Omental fat pad (tissue), 4 donors: ENCODE data around the gene TMEM132C. TPM values are rescaled to one million over a fixed set of nuclear protein-coding genes. Genes with fewer than 3 reads are reported as not detected.

ENCODE experiments used
- ATAC-seq: fragments of 150-250 bp; one replicate; pipeline ENCODE4 v1.9.1; 2016; ENCODE audit warnings: mild to moderate bottlenecking, moderate library complexity; ENCODE audit not compliant: low FRiP score
- DNase-seq: peaks from one replicate; pipeline ENCODE4 v3.0.0-alpha.2; 2019; ENCODE audit warnings: low spot score
- total RNA-seq, 4 donors: library from RNA; depleted of rRNA; stranded (reverse); fragments of >200 nt; gene quantifications; one replicate each; pipeline ENCODE4 v1.1.0, GENCODE V29; 2016
- TF ChIP-seq, protein P1 (sequence below), 3 donors: fragments of 450-650 bp; IDR thresholded peaks; one replicate each; pipeline ENCODE4 v1.5.1; 2016 to 2017; ENCODE audit warnings: antibody characterized with exemption in 3 of 3, mild to moderate bottlenecking in 3 of 3, moderate library complexity in 2 of 3

Gene TMEM132C
- total RNA-seq, 4 donors from 2014 or later, result 15.6 to 109 (median 44.9) TPM

DNA sequence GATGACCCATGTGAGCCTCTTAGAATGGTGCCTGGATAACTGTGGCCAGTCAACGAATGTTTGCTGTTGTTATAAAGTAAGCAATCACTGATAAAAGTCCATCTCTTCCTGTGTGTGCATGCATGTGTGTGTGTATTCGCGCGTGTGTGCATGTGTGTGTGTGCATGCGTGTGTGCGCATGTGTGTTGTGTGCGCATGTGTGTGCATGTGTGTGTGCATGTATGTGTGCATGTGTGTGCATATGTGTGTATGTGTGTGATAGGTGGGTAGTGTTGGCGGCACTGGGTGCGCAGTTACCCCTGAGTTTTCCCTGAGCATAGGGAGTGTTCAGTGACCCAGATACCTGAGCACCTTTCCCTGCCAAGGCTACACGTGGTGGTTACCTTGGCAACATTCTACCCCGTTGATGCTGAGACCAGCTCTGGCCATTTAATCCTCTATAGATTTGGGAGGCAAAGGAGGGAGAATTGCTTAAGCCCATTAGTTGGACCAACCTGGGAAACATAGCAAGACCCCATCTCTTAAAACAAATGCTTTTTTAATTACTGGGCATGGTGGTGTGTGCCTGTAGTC lies 419.0 kb downstream of the TMEM132C start:
- DNase-seq, result no peak
- ATAC-seq, result no peak
- TF ChIP-seq, protein P1, sequence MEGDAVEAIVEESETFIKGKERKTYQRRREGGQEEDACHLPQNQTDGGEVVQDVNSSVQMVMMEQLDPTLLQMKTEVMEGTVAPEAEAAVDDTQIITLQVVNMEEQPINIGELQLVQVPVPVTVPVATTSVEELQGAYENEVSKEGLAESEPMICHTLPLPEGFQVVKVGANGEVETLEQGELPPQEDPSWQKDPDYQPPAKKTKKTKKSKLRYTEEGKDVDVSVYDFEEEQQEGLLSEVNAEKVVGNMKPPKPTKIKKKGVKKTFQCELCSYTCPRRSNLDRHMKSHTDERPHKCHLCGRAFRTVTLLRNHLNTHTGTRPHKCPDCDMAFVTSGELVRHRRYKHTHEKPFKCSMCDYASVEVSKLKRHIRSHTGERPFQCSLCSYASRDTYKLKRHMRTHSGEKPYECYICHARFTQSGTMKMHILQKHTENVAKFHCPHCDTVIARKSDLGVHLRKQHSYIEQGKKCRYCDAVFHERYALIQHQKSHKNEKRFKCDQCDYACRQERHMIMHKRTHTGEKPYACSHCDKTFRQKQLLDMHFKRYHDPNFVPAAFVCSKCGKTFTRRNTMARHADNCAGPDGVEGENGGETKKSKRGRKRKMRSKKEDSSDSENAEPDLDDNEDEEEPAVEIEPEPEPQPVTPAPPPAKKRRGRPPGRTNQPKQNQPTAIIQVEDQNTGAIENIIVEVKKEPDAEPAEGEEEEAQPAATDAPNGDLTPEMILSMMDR (IDR thresholded peaks at IDR 0.05), result no peak

DNA sequence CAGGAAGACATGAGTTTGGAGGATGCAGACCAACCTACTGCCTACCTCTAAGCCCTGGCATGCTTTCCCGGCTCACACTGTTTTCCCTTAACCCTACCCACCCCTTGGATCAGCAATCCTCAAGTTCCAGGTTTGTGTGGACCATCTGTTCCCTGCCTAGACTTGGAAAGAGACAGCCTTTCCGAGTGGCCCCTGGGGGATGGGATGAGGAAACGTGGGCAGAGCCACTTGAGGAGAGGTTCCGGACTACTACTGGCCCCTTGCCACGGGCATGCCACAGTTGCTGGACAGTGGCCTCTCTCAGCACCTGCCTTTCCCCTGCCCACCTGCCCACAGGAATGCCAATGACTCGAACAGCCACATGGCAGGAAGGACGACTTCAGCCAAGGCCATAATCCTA lies 420.9 kb downstream of the TMEM132C start:
- DNase-seq, result no peak
- no peak for ATAC-seq
- TF ChIP-seq, protein P1 (IDR thresholded peaks at IDR 0.05), result no peak

DNA sequence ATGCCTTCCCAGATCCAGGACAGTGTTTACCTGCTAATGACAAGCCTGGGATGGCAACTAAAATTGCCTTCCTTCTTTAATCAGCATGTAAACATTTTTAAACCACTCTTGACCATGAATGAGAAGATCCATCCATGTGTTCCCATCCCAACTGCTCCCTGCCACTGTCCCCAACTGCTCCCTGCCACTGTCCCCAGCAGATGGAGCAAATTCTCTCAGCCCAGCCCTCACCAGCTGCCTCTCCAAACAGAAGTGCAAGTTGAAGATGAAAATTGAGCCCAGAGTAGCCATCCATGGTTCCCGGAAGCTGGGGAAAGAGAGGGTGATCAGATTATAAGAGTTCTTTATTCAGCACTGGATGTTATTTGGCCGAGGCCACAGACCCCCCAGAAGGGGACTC lies 423.7 kb downstream of the TMEM132C start:
- no peak for DNase-seq
- TF ChIP-seq, protein P1 (IDR thresholded peaks at IDR 0.05), result no peak
- ATAC-seq, result no peak

DNA sequence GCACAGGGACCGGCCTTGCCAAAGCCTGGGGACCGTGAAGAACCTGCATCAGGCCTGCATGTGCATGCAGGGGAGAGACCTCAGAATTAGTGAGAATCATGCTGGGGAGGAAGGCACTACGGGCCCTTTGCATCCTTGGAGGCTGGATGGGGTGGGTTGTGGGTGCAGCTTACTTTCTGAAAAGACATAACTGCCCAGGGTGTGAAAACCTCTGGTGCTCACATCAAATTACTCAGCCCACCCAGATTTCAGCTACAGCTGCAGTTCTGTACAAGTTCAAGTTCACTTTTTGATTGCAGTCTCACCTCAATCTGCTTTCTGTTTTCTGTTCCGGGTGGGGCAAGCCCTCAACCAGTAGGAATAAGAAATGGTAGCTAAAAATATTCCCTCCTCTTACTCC lies 426.1 kb downstream of the TMEM132C start:
- ATAC-seq (no peak), DNase-seq (no peak)
- TF ChIP-seq, protein P1 (IDR thresholded peaks at IDR 0.05), result no peak

DNA sequence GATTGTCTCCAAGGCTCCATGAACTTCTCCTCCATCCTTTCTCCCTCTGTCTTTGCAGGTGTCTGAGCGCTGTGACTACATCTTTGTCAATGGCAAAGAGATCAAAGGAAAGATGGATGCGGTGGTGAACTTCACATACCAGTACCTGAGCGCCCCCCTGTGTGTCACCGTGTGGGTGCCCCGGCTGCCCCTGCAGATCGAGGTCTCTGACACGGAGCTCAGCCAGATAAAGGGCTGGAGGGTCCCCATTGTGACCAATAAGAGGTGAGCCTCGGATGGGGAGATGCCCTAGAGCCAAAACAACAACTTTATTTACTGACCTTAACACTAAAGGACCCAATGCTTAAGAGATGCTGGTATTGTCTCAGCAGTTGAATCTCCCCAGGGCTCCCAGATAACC lies 426.8 kb downstream of the TMEM132C start:
- TF ChIP-seq, protein P1 (IDR thresholded peaks at IDR 0.05), result no peak
- ATAC-seq (no peak), DNase-seq (no peak)

DNA sequence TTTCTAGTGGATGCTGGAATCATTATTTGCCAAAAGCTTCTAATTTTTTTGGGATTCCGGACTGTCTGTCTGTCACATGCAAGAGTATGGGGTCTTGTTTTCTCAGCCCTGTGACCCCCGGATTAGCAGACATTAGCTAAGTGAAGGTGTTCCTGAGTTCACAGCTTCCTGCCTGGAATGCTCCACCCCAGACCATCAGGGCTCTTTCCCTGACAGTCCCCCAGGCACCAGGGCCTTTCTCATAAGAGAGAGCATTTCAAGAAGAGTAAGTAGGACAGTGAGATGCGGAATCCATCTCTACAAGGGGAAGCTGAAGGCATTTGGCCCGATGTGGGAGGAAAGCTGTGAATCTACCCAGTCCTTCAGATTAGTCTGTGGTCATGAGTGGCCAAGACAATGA lies 427.5 kb downstream of the TMEM132C start:
- no peak for DNase-seq
- TF ChIP-seq, protein P1 (IDR thresholded peaks at IDR 0.05), result no peak
- ATAC-seq, result no peak

DNA sequence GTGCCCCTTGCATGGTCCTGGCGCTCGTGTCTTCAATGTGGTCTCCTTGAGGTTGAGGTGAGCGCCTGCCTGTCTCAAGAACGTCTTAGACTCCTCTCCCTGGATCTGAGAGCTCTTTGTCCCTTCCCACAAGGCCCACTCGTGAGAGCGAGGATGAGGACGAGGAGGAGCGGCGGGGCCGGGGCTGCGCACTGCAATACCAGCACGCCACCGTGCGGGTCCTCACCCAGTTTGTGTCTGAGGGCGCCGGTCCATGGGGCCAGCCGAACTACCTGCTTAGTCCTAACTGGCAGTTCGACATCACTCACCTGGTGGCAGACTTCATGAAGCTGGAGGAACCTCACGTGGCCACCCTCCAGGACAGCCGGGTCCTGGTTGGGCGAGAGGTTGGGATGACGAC lies 428.7 kb downstream of the TMEM132C start:
- TF ChIP-seq, protein P1 (IDR thresholded peaks at IDR 0.05), result no peak
- ATAC-seq (no peak), DNase-seq (no peak)
